ENCODE measurements around the gene HSBP1L1.
"Not testable (repeated sequence)": the region's sequence is repeated elsewhere in the genome, so short reads cannot be mapped to it uniquely, and the experiment has no call there.

HSBP1L1 gene

GRCh38 chr18:79945118-79946042 is 19.1 kb upstream of the HSBP1L1 start:
- no peak for DNase-seq

DNA sequence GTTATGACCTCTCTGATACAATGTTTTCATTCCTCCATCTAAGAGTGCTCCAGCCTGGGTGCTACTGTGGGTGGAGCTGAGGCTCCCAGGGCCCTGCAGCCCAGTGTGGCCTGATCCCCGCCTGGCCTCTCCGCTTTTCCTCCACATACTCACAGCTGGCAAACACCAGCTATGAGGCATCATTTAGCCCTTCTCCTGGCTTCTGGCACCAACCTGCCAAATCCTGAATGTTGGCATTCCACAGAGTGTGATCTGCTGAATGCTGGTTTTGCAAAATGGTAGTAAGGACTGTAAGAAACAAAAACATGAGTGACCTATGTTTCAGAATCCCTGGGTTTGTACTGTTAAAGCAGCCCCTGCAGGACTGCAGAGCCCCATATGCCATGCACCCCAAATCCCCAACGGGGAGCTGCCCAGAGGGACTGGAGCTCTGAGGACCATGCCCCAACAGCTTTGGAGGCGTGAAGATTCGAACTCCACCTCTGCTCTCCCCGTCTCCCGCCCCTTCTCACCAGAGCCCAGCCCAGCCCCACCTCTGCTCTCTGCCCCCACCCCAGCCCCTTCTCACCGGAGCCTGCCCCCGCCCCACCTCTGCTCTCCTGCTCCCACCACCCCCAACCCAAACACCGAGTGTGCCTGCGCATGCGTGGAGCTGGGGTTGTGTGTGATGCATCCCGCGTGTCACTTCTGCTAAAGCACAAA is 17.2 kb upstream of the HSBP1L1 start:
- DNase-seq = no peak

- no peak for DNase-seq
Observed at GRCh38 chr18:79947881-79948610, 16.4 kb upstream of the HSBP1L1 start.

- no peak for DNase-seq
Observed at GRCh38 chr18:79948719-79949411, 15.6 kb upstream of the HSBP1L1 start.

- DNase-seq = no peak
Observed at GRCh38 chr18:79949697-79950487, 14.6 kb upstream of the HSBP1L1 start.

- no peak for DNase-seq
Observed at GRCh38 chr18:79950515-79951341, 13.7 kb upstream of the HSBP1L1 start.

GRCh38 chr18:79951545-79952455 is 12.6 kb upstream of the HSBP1L1 start, which contains the start of gene SLC66A2:
Gene SLC66A2, minus strand, starts transcription at chr18:79951653. Its CDS starts 727 bp downstream, at chr18:79950926.
- DNase-seq = peak; percentile 53 to 74

DNA sequence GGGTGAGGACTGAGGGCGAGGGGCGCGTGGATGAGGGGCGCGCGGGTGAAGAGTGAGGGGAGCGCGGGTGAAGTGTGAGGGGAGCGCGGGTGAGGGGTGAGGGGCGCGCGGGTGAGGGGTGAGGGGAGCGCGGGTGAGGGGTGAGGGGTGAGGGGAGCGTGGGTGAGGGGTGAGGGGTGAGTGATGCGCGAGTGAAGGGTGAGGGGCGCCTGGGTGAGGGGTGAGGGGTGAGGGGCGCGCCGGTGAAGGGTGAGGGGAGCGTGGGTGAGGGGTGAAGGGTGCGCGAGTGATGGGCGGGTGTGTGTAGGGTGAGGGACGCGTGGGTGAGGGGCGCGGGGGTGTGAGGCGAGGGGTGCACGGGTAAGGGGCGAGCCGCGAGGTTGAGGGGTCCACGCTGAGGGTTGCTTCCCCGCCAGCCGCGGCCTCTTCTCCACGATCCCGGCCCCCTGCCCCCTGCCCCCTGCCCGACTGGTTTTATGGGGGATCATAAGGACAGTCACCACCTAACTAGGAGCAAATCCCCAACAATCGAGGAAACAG is 11.9 kb upstream of the HSBP1L1 start:
- DNase-seq = no peak

- no peak for DNase-seq
Observed at GRCh38 chr18:79952996-79953559, 11.4 kb upstream of the HSBP1L1 start.

DNA sequence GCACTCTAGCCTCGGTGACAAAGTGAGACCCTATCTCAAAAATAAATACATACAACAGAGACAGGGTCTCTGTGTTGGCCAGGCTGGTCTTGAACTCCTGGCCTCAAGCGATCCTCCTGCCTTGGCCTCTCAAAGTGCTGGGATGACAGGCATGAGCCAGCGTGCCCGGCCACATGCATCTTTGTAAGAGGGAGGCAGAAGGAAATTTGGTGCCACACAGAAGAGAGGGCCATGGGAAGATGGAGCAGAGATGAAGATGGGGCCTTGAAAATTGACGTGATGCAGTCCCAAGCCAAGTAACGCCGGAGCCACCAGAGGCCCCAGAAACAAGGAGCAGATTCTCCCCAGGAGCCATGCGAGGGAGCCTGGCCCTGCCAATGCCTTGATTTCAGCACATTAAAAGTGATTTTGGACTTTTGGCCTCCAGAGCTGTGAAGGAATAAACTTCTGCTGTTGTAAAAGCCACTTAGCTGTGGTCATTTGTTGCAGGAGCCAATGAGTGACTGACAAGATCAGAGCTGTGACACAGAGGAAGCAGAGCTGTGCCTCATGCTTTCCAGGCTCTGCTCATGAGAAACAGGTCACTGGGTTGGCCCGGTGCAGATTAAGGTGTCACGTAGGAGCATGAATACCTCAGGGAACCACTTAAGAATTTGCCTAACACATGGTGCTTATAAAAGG is 10.3 kb upstream of the HSBP1L1 start:
- no peak for DNase-seq

DNA sequence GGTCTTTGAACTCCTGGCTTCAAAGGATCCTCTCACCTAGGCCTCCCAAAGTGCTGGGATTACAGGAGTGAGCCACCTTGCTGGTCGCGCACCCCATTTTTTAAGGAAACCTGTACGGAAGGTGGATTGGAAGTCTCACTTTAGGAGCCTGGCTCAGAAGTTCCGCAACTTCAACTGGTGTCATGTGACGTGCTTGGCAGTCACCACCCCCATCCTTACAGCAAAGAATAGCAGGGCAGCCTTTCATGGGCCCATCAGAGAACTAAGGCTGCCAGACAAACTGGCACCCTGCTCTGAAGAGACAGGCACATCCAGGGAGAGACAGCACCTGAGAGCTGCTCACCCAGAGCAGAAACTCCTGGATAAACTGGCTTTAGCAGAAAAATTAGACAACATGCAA is 9.7 kb upstream of the HSBP1L1 start:
- DNase-seq = no peak

DNA sequence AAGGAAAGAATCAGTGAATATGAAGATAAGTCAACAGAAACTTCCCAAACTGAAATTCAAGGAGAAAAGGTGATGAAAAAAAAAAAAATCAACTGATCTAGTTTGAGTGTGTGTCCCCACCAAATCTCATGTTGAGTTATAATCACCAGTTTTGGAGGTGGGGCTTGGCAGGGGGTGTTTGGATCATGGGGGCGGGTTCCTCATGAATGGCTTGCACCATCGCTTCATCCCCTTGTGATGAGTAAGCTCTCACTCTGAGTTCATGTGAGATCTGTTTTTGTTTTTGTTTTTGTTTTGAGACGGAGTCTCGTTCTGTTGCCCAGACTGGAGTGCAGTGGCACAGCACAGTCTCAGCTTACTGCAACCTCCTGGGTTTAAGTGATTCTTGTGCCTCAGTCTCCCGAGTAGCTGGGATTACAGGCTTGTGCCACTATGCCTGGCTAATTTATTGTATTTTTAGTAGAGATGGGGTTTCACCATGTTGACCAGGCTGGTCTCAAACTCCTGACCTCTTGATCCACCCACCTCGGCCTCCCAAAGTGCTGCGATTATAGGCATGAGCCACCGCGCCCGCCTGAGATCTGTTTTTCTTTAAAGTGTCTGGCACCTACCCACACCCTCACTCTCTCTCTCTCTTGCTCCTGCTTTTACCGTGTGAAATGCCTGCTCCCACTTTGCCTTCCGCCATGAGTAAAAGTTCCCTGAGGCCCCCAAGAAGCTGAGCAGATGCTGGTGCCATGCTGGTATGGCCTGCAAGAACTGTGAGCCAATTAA is 9.0 kb upstream of the HSBP1L1 start:
- no peak for DNase-seq

DNA sequence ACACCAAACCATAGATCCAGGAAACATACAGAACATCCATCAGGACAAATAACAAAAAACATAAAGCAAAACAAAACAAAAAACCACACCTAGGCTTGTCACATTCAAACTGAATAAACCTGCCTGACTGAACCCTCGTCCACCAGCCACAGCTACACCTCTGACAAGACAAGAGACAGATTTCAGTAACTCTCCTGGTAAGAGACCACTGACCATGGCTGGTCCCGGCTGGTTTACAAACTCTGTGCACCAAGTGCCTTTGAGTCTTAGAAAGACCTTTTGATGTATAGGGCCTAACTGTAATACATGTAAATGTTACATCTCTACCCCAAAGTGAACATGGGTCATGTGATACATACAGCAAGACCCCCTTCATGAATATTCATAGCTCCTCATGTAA is 8.2 kb upstream of the HSBP1L1 start:
- DNase-seq = no peak

GRCh38 chr18:79958981-79959380 is 5.5 kb upstream of the HSBP1L1 start:
- no peak for DNase-seq

GRCh38 chr18:79960161-79960801 is 4.2 kb upstream of the HSBP1L1 start:
- not testable (repeated sequence) for DNase-seq

GRCh38 chr18:79960921-79961526 is 3.4 kb upstream of the HSBP1L1 start:
- no peak for DNase-seq

Data from SHP77 (cell line).